Thyroid gland (tissue), 4 donors: ENCODE data around the gene COL9A3. TPM values are rescaled to one million over a fixed set of nuclear protein-coding genes. Genes with fewer than 3 reads are reported as not detected.

Experiments
- DNase-seq, 2 donors: peaks; one replicate each; pipeline ENCODE4 v3.0.0-alpha.2; 2019
- H3K27ac ChIP-seq, 3 donors: fragments of 200-600 bp; sonication (generic); 1 replicate in 2 of 3; 2 replicates in 1 of 3; pipeline ENCODE4 v1.5.1; 2016 to 2019; ENCODE audit warnings: mild to moderate bottlenecking in 1 of 3, moderate library complexity in 1 of 3
- H3K27me3 ChIP-seq: fragments of 200-600 bp; sonication (generic); one replicate; pipeline ENCODE4 v1.5.1; 2019
- H3K36me3 ChIP-seq, 2 donors: fragments of 200-600 bp; sonication (generic); one replicate each; pipeline ENCODE4 v1.5.1; 2016 to 2019
- H3K4me1 ChIP-seq, 2 donors: fragments of 200-600 bp; sonication (generic); one replicate each; pipeline ENCODE4 v1.5.1; 2017 to 2019
- H3K4me3 ChIP-seq, 3 donors: fragments of 200-600 bp; sonication (generic); replicated peaks in 1 of 3; 1 replicate in 2 of 3; 2 replicates in 1 of 3; pipeline ENCODE4 v1.5.1; 2016; ENCODE audit warnings: mild to moderate bottlenecking in 1 of 3
- H3K9me3 ChIP-seq: fragments of 200-600 bp; sonication (generic); one replicate; pipeline ENCODE4 v1.5.1; 2017
- POLR2A ChIP-seq, 2 donors: fragments of 450-650 bp; IDR thresholded peaks; one replicate each; pipeline ENCODE4 v1.6.1; 2017; ENCODE audit warnings: antibody characterized with exemption in 2 of 2, mild to moderate bottlenecking in 2 of 2, moderate library complexity in 1 of 2
- WGBS, 2 donors: methylation state at CpG; one replicate each; pipeline ENCODE4 v1.1.5; 2017; 5-methylcytosine and 5-hydroxymethylcytosine counted together
- intact Hi-C: fragments of 100-400 bp; cut with DNase I; formaldehyde crosslinking; loops from one replicate; pipeline ENCODE4 v1.15.1; 2023
- total RNA-seq, 4 donors: library from RNA; depleted of rRNA; stranded (reverse); fragments of >200 nt; gene quantifications; one replicate each; pipeline ENCODE4 v1.2.3, GENCODE V29; 2016
- TF ChIP-seq, protein P1 (sequence below), 6 experiments: fragments of 200-600 bp in 3 of 6; fragments of 450-650 bp in 3 of 6; sonication (generic) in 3 of 6; IDR thresholded peaks; one replicate each; pipeline ENCODE4 v1.5.1; 2016 to 2019; ENCODE audit warnings: antibody characterized with exemption in 6 of 6, mild to moderate bottlenecking in 2 of 6, inconsistent platforms in 1 of 6, moderate library complexity in 1 of 6

The COL9A3 gene
- total RNA-seq, 4 donors from 2014 or later: 5.3 to 113 (median 62.8) TPM

DNA sequence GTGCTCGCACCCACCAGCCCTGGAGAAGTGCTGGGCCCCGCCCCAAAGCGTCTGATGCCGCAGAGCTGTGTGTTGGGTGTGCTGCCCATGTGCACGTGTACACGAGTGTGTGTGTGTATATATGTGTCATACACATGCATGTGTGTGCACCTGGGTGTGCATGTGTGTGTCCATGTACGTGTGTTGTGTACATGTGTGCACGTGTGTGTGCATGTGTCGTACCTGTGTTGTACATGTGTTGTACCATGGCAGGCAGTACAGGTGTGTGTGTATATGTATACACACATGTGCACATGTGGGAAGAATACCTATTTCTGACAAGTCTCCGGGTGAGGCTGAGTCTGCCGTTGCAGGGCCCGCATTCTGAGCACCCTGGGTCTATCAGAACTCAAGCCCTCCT is 26.8 kb upstream of the COL9A3 start:
- no peaks in the 10 kb centered on the region for H3K9me3 ChIP-seq
- no peaks in the 10 kb centered on the region for H3K36me3 ChIP-seq
- intact Hi-C loops: loop anchor here (5.0 kb wide), 1 partner anchor 293 kb away; no protein-coding TSS in a partner anchor
- TF ChIP-seq, protein P1, sequence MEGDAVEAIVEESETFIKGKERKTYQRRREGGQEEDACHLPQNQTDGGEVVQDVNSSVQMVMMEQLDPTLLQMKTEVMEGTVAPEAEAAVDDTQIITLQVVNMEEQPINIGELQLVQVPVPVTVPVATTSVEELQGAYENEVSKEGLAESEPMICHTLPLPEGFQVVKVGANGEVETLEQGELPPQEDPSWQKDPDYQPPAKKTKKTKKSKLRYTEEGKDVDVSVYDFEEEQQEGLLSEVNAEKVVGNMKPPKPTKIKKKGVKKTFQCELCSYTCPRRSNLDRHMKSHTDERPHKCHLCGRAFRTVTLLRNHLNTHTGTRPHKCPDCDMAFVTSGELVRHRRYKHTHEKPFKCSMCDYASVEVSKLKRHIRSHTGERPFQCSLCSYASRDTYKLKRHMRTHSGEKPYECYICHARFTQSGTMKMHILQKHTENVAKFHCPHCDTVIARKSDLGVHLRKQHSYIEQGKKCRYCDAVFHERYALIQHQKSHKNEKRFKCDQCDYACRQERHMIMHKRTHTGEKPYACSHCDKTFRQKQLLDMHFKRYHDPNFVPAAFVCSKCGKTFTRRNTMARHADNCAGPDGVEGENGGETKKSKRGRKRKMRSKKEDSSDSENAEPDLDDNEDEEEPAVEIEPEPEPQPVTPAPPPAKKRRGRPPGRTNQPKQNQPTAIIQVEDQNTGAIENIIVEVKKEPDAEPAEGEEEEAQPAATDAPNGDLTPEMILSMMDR (IDR thresholded peaks at IDR 0.05): no peak
- TF ChIP-seq POLR2A (IDR thresholded peaks at IDR 0.05): no peak
- H3K27ac ChIP-seq: no peak overlapping the region
- DNase-seq: no peak
- WGBS, 2 donors: 89 to 92% methylated on average over 12 of the region's 12 CpGs
- H3K4me1 ChIP-seq: peaks cover 9 to 17% of the 10 kb centered on the region in 2 donors
- H3K27me3 ChIP-seq: no peaks in the 10 kb centered on the region
- no peak overlapping the region for H3K4me3 ChIP-seq

DNA sequence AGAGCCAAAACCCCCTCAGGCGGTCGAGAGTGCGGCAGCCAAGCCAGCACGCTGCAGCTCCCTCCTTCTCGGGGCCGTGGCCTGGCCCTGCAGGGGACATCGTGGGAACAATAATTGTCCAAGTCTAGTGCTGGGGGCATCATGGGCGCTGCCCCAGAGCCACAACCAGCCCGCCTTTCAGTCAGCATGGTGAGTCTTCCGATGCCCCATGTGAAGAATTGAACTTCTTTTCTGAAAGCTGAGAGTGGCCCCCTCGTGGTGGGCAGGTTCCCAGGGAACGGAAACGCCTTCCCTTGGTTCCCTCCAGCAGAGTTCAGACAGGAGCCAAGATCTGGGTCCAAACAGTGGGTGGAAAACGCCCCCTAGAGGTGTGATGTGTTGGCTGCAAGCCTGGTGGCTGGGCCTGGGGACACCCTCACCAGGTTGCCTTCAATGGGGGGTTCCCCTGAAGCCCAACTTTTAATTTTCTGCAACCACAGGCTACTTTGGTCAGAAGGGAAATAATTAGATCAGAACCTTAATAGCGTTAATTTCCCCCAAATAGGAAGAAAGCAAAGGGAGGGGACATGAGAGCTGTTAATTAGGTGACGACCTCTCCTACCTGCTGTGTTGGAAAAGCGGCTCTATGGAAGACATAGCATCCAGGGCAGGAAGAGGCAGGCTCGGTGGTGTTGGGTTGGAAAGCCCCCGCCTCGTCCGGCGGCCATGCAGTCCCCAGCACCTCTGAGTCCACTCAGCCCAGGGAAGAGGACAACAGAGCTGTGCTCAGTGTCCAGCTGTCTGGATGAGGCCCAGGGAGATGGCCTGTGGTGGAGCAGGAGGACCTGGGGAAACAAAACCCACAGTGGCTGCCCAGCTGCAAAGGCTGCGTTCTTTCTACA is 25.3 kb upstream of the COL9A3 start:
- DNase-seq: peak; percentile 82 to 84
- 34 to 40% methylated on average over 22 of the region's 23 CpGs for WGBS, 2 donors
- H3K36me3 ChIP-seq: no peaks in the 10 kb centered on the region

DNA sequence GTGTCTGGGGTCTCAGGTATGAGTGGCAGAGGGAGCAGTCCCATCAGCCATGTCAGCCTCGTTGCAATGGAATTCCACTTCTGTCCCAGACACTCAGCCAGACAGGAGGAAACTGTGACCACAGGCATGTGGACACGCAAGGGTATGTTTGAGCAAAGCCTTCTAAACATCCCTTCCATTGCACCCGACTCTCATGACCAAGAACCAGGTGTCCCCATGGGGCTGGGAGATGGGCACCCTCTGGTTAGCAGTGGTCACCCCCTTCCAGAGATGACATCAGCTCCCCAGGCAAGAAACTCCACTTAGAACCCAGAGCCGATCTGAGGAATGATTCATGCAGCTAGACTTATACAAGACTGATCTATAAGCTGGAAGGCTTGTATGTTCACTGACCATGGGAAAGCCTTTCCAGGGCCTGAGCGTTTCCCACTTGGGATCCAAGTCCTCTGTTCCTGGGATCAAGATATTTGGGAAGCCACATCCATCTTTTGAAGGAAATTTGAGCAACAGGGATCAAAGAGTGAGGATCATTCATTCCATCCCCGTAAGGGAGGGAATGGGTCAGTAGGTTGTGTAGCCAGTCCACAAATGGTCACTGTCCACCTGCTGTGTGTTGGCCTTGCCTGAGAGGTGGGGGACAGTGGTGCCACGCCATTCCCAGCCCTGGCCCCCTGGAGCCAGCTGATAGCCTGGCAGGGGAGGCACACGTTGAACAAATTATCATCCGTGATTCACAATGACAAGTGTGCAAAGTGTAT is 24.5 kb upstream of the COL9A3 start:
- no peak overlapping the region for H3K27ac ChIP-seq
- no peak overlapping the region for H3K4me3 ChIP-seq
- DNase-seq: no peak
- TF ChIP-seq, protein P1 (IDR thresholded peaks at IDR 0.05): no peak
- TF ChIP-seq POLR2A (IDR thresholded peaks at IDR 0.05): no peak
- intact Hi-C loops: loop anchor here (2.0 to 5.0 kb wide), 2 partner anchors 122 to 295 kb away; no protein-coding TSS in a partner anchor
- H3K4me1 ChIP-seq: peaks cover 16 to 23% of the 10 kb centered on the region in 2 donors
- no peaks in the 10 kb centered on the region for H3K27me3 ChIP-seq
- 71 to 76% methylated on average over 8 to 9 of the region's 9 CpGs for WGBS, 2 donors
- H3K9me3 ChIP-seq: no peaks in the 10 kb centered on the region
- H3K36me3 ChIP-seq: no peaks in the 10 kb centered on the region

More for the DNA sequence above, 25.3 kb upstream of the COL9A3 start:
- no peak for TF ChIP-seq POLR2A (IDR thresholded peaks at IDR 0.05)
- TF ChIP-seq, protein P1 (IDR thresholded peaks at IDR 0.05): peak; percentile 79 to 93 (median 84)
- Histone ChIP-seq H3K4me1 (peaks cover 12 to 17% of the 10 kb centered on the region in 2 donors), H3K27ac (no peak overlapping the region), H3K27me3 (no peaks in the 10 kb centered on the region), H3K9me3 (no peaks in the 10 kb centered on the region), H3K4me3 (no peak overlapping the region)
- intact Hi-C loops: loop anchor here (2.0 to 5.0 kb wide), 2 partner anchors 121 to 294 kb away; no protein-coding TSS in a partner anchor

DNA sequence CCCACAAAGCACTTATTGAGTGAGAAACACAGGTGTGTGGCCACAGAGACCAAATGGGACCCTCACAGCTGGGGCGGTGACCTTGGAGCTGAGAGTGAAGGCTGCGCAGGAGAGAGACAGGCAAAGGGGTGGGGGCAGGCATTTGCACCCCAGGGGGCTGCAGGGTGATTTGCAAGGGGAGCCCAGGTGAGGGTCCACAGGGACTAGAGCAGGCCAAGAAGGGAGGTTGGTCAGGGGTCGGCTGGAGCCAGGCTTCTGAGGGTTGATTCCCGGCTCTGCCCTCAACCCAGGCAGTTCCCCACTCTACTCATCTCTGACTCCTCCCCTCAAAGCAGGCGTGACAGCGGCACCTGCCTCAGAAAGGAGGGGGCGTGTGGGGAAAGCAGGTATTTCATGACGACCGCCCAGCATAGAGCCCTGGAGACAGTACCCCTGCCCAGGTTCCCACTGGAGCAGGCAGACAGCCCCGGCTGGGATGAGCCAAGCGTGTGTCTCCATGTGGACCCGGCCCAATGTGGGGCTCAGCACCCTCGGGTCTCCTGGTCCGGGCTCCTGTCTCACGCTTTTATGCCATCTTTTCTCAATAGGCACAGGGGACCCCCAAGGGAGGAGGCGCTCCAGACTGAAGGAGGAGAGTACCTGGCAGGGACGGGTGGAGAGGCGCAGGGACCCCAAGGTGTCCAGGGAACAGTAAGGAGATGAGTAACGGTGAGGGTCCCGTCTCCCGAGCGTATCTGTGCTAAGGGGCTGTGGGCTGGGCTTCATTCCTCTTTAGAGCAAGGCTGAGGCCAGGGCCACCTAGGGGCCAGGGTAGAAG is 23.7 kb upstream of the COL9A3 start:
- Histone ChIP-seq H3K27ac (peak overlapping the region; percentile 76 to 94 (median 78)), H3K27me3 (no peaks in the 10 kb centered on the region), H3K9me3 (no peaks in the 10 kb centered on the region), H3K4me1 (peaks cover 16 to 25% of the 10 kb centered on the region in 2 donors), H3K36me3 (no peaks in the 10 kb centered on the region), H3K4me3 (no peak overlapping the region)
- intact Hi-C loops: loop anchor here (2.0 to 5.0 kb wide), 2 partner anchors 122 to 296 kb away; no protein-coding TSS in a partner anchor
- DNase-seq: no peak
- no peak for TF ChIP-seq POLR2A (IDR thresholded peaks at IDR 0.05)
- TF ChIP-seq, protein P1 (IDR thresholded peaks at IDR 0.05): no peak
- WGBS, 2 donors: 68 to 78% methylated on average over 17 to 22 of the region's 22 CpGs
